CD8-positive, alpha-beta memory T cell (primary cell): ENCODE results near the gene SDK1. TPM values are rescaled to one million over a fixed set of nuclear protein-coding genes. Genes with fewer than 3 reads are reported as not detected.
A peak's percentile ranks its signal among the peaks of the same experiment; 100 is the strongest.

Experiments
- CTCF ChIA-PET: fragments of 350-600 bp; sonication (Branson Sonifier 250); formaldehyde crosslinking; loops from one replicate; lab custom pipeline; 2021; ENCODE audit warnings: antibody characterized with exemption; lab: Charles Lee
- POLR2A ChIA-PET: fragments of 350-600 bp; sonication (Branson Sonifier 250); formaldehyde crosslinking; loops from one replicate; lab custom pipeline; 2021; ENCODE audit warnings: antibody characterized with exemption; lab: Charles Lee
- DNase-seq, 5 donors: peaks; one replicate each; pipeline versions ENCODE4 v3.0.0 to v3.0.0-alpha.2; 2020 to 2022; ENCODE audit warnings: mixed read lengths in 1 of 5
- H3K27ac ChIP-seq: one replicate; pipeline ENCODE4 v1.7.0; 2013; ENCODE audit warnings: low read depth, mild to moderate bottlenecking, low read length, moderate library complexity
- H3K27me3 ChIP-seq: 2 replicates; pipeline ENCODE4 v1.7.0; 2013; ENCODE audit warnings: low read length, mild to moderate bottlenecking; ENCODE audit not compliant: insufficient read depth, poor library complexity, severe bottlenecking
- H3K36me3 ChIP-seq: 2 replicates; pipeline ENCODE4 v1.7.0; 2013; ENCODE audit warnings: mild to moderate bottlenecking, low read length, moderate library complexity; ENCODE audit not compliant: insufficient read depth
- H3K4me1 ChIP-seq: 2 replicates; pipeline ENCODE4 v1.7.0; 2013; ENCODE audit warnings: mild to moderate bottlenecking, low read length, moderate library complexity; ENCODE audit not compliant: insufficient read depth
- H3K4me3 ChIP-seq: 2 replicates; pipeline ENCODE4 v1.7.0; 2013; ENCODE audit warnings: mild to moderate bottlenecking, low read length
- H3K9me3 ChIP-seq: 2 replicates; pipeline ENCODE4 v1.7.0; 2013; ENCODE audit warnings: mild to moderate bottlenecking, low read length
- H3K27ac Mint-ChIP-seq, 8 donors: one replicate each; pipeline ENCODE4 v1.8.0; 2020 to 2021; ENCODE audit warnings: mixed read lengths in 8 of 8, mild to moderate bottlenecking in 6 of 8, inconsistent platforms in 3 of 8, moderate library complexity in 3 of 8
- H3K27me3 Mint-ChIP-seq, 2 donors: one replicate each; pipeline ENCODE4 v1.8.0; 2020 to 2021; ENCODE audit warnings: mixed read lengths in 2 of 2, mild to moderate bottlenecking in 1 of 2, moderate library complexity in 1 of 2
- H3K36me3 Mint-ChIP-seq, 3 donors: one replicate each; pipeline ENCODE4 v1.8.0; 2020 to 2021; ENCODE audit warnings: mixed read lengths in 3 of 3, inconsistent platforms in 1 of 3, mild to moderate bottlenecking in 1 of 3
- H3K4me1 Mint-ChIP-seq, 3 donors: one replicate each; pipeline ENCODE4 v1.8.0; 2020 to 2021; ENCODE audit warnings: mixed read lengths in 3 of 3, inconsistent platforms in 1 of 3, mild to moderate bottlenecking in 1 of 3
- H3K4me3 Mint-ChIP-seq, 7 donors: one replicate each; pipeline ENCODE4 v1.8.0; 2020 to 2021; ENCODE audit warnings: mixed read lengths in 7 of 7, mild to moderate bottlenecking in 6 of 7, moderate library complexity in 4 of 7, inconsistent platforms in 2 of 7
- H3K9me3 Mint-ChIP-seq, 5 donors: one replicate each; pipeline ENCODE4 v1.8.0; 2020 to 2022; ENCODE audit warnings: mixed read lengths in 5 of 5, mild to moderate bottlenecking in 3 of 5, moderate library complexity in 2 of 5, inconsistent platforms in 1 of 5
- polyA plus RNA-seq: library from polyadenylated mRNA; unstranded; fragments of 300-500 nt; fragmentation: Illumina TruSeq; gene quantifications from one replicate; pipeline ENCODE4 v1.2.3, GENCODE V29; 2021
- total RNA-seq, 2 experiments: library from RNA; stranded (reverse); gene quantifications; one replicate each; pipeline ENCODE4 v1.2.3, GENCODE V29; 2021

The SDK1 gene
- total and polyA plus RNA-seq, 3 experiments from 2014 or later = 0.04 TPM; not detected in 1

DNA sequence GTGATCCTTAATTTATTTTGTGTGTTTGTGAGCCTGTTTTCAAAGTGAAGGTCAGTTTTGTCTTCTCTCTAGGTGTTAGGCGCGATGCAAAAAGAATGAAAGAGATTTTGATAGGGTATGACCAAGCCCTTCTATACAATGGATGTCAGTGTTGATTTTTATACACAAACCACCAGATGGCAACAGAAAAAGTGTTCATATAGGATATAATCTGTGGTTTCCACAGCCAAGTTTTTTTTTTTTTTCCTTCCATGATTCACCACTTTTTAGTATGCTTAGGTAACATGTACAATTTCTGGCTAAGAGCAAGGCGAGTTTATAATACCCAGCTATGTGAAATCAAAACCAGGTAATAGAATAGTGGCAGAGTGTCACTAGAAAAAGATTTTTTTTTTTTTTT, 8.1 kb downstream of the SDK1 start:
- no peaks in the 10 kb centered on the region for H3K4me1 Mint-ChIP-seq
- ChIA-PET POLR2A (no interaction called here), CTCF (interaction anchor here (2.4 kb wide), 1 partner anchor 9 kb away, joined by 6 read pairs; no protein-coding TSS in a partner anchor)
- no peaks in the 10 kb centered on the region for H3K27me3 ChIP-seq
- DNase-seq = no peak
- H3K36me3 ChIP-seq = no peaks in the 10 kb centered on the region
- no peak overlapping the region for H3K27ac ChIP-seq
- no peaks in the 10 kb centered on the region for H3K4me1 ChIP-seq
- peaks cover 11 to 57% of the 10 kb centered on the region in 2 donors for H3K27me3 Mint-ChIP-seq
- no peak overlapping the region for H3K4me3 Mint-ChIP-seq
- no peak overlapping the region for H3K27ac Mint-ChIP-seq
- no peaks in the 10 kb centered on the region for H3K36me3 Mint-ChIP-seq
- no peaks in the 10 kb centered on the region for H3K9me3 ChIP-seq
- H3K4me3 ChIP-seq = no peak overlapping the region
- H3K9me3 Mint-ChIP-seq = no peaks in the 10 kb centered on the region

DNA sequence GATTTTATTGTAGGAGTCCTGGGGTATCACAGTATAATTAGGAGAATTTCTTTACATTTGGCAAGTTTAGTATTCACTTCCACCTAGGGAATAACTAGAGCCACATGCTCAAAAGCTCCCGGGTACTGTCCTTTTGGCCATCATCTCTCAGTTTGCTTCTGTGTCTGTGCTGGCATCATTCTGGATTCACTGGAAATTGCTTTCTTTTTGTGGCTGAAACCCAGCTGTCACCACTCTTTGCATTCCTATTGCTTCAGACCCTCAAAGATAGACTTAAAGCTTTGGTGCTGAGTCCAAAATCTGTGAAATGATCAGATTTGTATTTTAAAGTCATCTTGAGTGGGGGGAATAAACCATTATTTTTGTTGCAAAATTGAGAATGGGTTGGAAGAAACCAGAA, 8.9 kb downstream of the SDK1 start:
- no peak overlapping the region for H3K4me3 Mint-ChIP-seq
- no peak overlapping the region for H3K4me3 ChIP-seq
- H3K9me3 ChIP-seq = no peaks in the 10 kb centered on the region
- H3K4me1 Mint-ChIP-seq = no peaks in the 10 kb centered on the region
- no peak overlapping the region for H3K27ac ChIP-seq
- H3K27me3 ChIP-seq = no peaks in the 10 kb centered on the region
- H3K27me3 Mint-ChIP-seq = peaks cover 11 to 58% of the 10 kb centered on the region in 2 donors
- no peaks in the 10 kb centered on the region for H3K4me1 ChIP-seq
- H3K27ac Mint-ChIP-seq = no peak overlapping the region
- DNase-seq = no peak
- ChIA-PET CTCF (interaction anchor here (1.1 to 2.4 kb wide), 2 partner anchors 8 to 10 kb away, joined by 3 to 6 read pairs; no protein-coding TSS in a partner anchor), POLR2A (no interaction called here)
- no peaks in the 10 kb centered on the region for H3K9me3 Mint-ChIP-seq
- no peaks in the 10 kb centered on the region for H3K36me3 Mint-ChIP-seq
- no peaks in the 10 kb centered on the region for H3K36me3 ChIP-seq

DNA sequence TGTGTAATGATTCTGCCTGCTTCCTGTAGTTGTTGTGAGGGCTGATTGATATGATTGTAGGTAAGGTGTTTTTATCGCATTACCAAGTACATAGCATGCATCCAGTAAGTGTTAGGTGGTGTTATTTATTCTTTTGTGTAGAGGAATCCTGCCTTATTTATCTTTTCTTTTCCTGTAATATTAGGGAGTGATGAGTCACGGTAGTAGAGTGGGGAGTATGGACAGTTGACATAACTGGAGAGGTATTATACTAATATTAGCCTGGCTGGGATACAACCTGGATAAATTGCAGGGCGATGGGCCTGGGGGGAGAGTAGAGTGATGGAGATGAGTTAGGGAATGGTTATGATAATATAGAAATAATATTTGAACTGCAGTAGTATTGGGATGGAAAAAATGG, 9.8 kb downstream of the SDK1 start:
- H3K27me3 Mint-ChIP-seq = peaks cover 11 to 51% of the 10 kb centered on the region in 2 donors
- H3K4me3 Mint-ChIP-seq = no peak overlapping the region
- no peaks in the 10 kb centered on the region for H3K9me3 Mint-ChIP-seq
- H3K4me1 ChIP-seq = no peaks in the 10 kb centered on the region
- no peaks in the 10 kb centered on the region for H3K9me3 ChIP-seq
- POLR2A ChIA-PET = no interaction called here
- no peak overlapping the region for H3K4me3 ChIP-seq
- H3K36me3 ChIP-seq = no peaks in the 10 kb centered on the region
- no peak overlapping the region for H3K27ac ChIP-seq
- H3K4me1 Mint-ChIP-seq = no peaks in the 10 kb centered on the region
- CTCF ChIA-PET = interaction anchor here (0.5 to 1.1 kb wide), 2 partner anchors 9 to 1026 kb away, joined by 3 read pairs; no protein-coding TSS in a partner anchor
- no peak for DNase-seq
- H3K27me3 ChIP-seq = no peaks in the 10 kb centered on the region
- no peaks in the 10 kb centered on the region for H3K36me3 Mint-ChIP-seq
- no peak overlapping the region for H3K27ac Mint-ChIP-seq

DNA sequence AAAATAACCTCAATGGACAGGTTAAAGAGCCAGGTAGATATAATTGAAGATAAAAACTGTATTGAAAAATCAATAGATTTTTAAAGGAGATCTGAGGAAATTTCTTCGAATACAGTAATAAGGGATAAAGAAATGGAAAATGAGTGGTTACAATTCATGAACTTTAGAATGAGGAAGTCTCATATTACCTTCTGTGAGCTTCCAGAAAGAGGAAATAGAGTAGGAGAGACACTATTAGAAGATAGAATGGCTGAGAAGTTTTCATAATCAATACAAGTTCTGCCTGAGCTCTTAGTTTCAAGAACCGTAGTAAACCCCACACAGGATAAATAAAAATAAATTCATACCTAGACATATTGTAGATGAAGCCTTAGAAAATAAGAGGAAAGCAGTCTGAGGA, 11.5 kb downstream of the SDK1 start:
- Histone ChIP-seq H3K4me1 (no peaks in the 10 kb centered on the region), H3K27ac (no peak overlapping the region), H3K36me3 (no peaks in the 10 kb centered on the region), H3K4me3 (no peak overlapping the region), H3K27me3 (no peaks in the 10 kb centered on the region), H3K9me3 (no peaks in the 10 kb centered on the region)
- DNase-seq = no peak
- ChIA-PET POLR2A (no interaction called here), CTCF (no interaction called here)
- Mint-ChIP-seq H3K4me3 (no peak overlapping the region), H3K27me3 (peaks cover 13 to 55% of the 10 kb centered on the region in 2 donors), H3K27ac (no peak overlapping the region), H3K4me1 (no peaks in the 10 kb centered on the region), H3K9me3 (no peaks in the 10 kb centered on the region), H3K36me3 (no peaks in the 10 kb centered on the region)

DNA sequence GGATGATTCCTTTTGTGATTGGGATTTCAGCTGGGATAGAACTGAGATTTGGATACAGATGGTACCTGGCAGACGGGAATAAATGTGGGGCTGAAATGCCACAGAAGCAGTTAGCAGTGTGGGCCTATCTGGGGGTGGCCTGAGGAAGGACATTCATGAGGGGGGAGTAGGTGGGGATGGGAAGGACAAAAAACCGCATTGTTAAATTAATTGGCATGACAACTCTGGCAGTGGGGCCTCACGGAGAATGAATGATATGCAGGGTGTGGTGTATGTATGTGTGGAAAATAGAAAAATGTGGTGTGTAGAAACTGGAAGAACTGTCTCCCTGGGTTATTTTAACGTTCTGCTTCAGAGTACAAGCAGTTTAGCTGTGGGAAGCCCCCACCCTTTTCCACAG, 17.8 kb downstream of the SDK1 start:
- no peaks in the 10 kb centered on the region for H3K4me1 Mint-ChIP-seq

DNA sequence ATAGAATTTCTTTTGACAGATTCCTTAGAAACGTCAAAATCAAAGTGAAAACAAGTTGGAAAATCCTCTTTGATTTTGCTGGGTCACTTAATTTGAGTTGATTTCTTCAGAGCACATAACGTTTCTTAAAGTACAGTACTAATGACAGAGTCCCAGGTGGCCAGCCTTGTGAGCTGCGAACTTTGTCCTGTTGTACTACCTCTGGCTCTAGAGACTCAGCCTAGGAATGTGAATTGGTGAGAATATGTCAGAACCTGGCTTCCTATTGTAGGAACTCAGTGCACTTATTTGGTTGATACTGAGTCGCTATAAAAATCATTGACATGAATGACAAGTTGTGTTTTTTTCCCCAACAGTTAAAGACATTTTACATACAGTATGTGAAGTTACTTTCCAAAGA, 20.2 kb downstream of the SDK1 start:
- no peak for DNase-seq
- no peaks in the 10 kb centered on the region for H3K4me1 ChIP-seq
- CTCF ChIA-PET = interaction anchor here (1.0 kb wide), 1 partner anchor 21 kb away, joined by 3 read pairs; the partner anchor contains the start of gene SDK1
- H3K27me3 Mint-ChIP-seq = peaks cover 16 to 22% of the 10 kb centered on the region in 2 donors
- H3K9me3 ChIP-seq = no peaks in the 10 kb centered on the region
- H3K36me3 Mint-ChIP-seq = no peaks in the 10 kb centered on the region
- H3K9me3 Mint-ChIP-seq = no peaks in the 10 kb centered on the region
- no peaks in the 10 kb centered on the region for H3K4me1 Mint-ChIP-seq
- no peak overlapping the region for H3K4me3 ChIP-seq
- no peaks in the 10 kb centered on the region for H3K27me3 ChIP-seq
- H3K27ac ChIP-seq = no peak overlapping the region
- no peak overlapping the region for H3K27ac Mint-ChIP-seq
- POLR2A ChIA-PET = no interaction called here
- no peaks in the 10 kb centered on the region for H3K36me3 ChIP-seq
- no peak overlapping the region for H3K4me3 Mint-ChIP-seq

More for the DNA sequence above, 17.8 kb downstream of the SDK1 start:
- Histone ChIP-seq H3K27ac (no peak overlapping the region), H3K36me3 (no peaks in the 10 kb centered on the region), H3K4me1 (no peaks in the 10 kb centered on the region), H3K9me3 (no peaks in the 10 kb centered on the region), H3K27me3 (no peaks in the 10 kb centered on the region), H3K4me3 (no peak overlapping the region)
- Mint-ChIP-seq H3K27ac (no peak overlapping the region), H3K4me3 (no peak overlapping the region), H3K36me3 (no peaks in the 10 kb centered on the region), H3K9me3 (no peaks in the 10 kb centered on the region), H3K27me3 (peaks cover 14 to 19% of the 10 kb centered on the region in 2 donors)
- POLR2A ChIA-PET = no interaction called here
- CTCF ChIA-PET = no interaction called here
- no peak for DNase-seq

DNA sequence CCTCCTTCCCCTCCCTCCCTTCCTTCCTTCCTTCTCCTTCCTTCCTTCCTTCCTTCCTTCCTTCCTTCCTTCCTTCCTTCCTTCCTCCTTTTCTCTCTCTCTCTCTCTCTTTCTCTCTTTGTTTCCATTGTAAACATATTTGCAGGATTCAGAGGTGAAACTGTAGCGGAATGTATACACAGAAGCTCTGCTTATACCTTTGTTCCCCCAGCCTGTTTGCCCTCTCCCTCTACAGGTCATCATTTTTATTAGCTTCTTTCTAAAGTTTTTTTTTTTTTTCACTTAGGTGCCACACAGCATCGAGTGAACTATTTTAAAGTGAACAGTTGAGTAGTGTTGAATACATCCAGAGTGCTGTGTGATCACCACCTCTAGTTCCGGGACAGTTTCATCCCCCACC, 20.7 kb downstream of the SDK1 start:
- no peak overlapping the region for H3K4me3 Mint-ChIP-seq
- CTCF ChIA-PET = no interaction called here
- H3K27me3 Mint-ChIP-seq = peaks cover 16 to 24% of the 10 kb centered on the region in 2 donors

DNA sequence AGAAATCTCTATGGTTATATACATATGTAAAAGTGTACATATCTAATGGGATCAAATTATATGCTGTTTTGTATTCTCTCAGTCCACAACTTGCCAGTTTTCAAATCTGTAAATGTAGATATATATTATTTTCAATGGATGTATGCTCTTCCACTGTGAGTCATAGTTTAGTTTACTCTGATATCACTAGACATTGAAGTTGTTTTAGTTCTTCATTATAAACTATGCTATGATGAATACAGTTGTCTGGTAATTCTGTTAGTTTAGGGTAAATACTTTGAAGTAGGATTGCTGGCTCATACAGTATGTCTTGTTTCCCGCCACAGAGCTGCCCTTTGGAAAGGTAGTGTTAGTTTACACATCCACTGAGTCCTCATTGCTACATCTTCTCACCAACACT, 25.2 kb downstream of the SDK1 start:
- Histone ChIP-seq H3K4me3 (no peak overlapping the region), H3K4me1 (no peaks in the 10 kb centered on the region), H3K9me3 (no peaks in the 10 kb centered on the region), H3K27ac (no peak overlapping the region), H3K36me3 (no peaks in the 10 kb centered on the region), H3K27me3 (no peaks in the 10 kb centered on the region)
- CTCF ChIA-PET = no interaction called here
- Mint-ChIP-seq H3K4me3 (no peak overlapping the region), H3K36me3 (no peaks in the 10 kb centered on the region), H3K4me1 (no peaks in the 10 kb centered on the region), H3K9me3 (no peaks in the 10 kb centered on the region), H3K27me3 (peaks cover 14 to 51% of the 10 kb centered on the region in 2 donors), H3K27ac (no peak overlapping the region)
- DNase-seq = no peak
- POLR2A ChIA-PET = no interaction called here

More for the DNA sequence above, 20.7 kb downstream of the SDK1 start:
- H3K36me3 Mint-ChIP-seq = no peaks in the 10 kb centered on the region
- Histone ChIP-seq H3K36me3 (no peaks in the 10 kb centered on the region), H3K4me1 (no peaks in the 10 kb centered on the region), H3K4me3 (no peak overlapping the region), H3K27ac (no peak overlapping the region), H3K27me3 (no peaks in the 10 kb centered on the region), H3K9me3 (no peaks in the 10 kb centered on the region)
- DNase-seq = no peak
- H3K4me1 Mint-ChIP-seq = no peaks in the 10 kb centered on the region
- POLR2A ChIA-PET = no interaction called here
- no peaks in the 10 kb centered on the region for H3K9me3 Mint-ChIP-seq
- H3K27ac Mint-ChIP-seq = peak overlapping the region in 1 of 8 donors; percentile 27
